Measurements from ENCODE around the gene OR6T1. TPM values are rescaled to one million over a fixed set of nuclear protein-coding genes. Genes with fewer than 3 reads are reported as not detected.

OR6T1 gene
- total RNA-seq, 1 donor from 2014 or later = not detected

GRCh38 chr11:123976770-123977560, 33.3 kb upstream of the OR6T1 start:
- H3K9ac ChIP-seq = no peak overlapping the region
- H3K4me3 Mint-ChIP-seq = no peak overlapping the region
- no peak overlapping the region for H3K4me3 ChIP-seq
- no peaks in the 10 kb centered on the region for H3K36me3 ChIP-seq
- no peak overlapping the region for H3K27ac Mint-ChIP-seq
- H3K9me3 ChIP-seq (ENCODE audit: low read depth) = no peaks in the 10 kb centered on the region
- no peaks in the 10 kb centered on the region for H3K27me3 ChIP-seq
- H3K9me3 Mint-ChIP-seq = peaks cover 3% of the 10 kb centered on the region
- no peaks in the 10 kb centered on the region for H4K20me1 ChIP-seq (ENCODE audit: low read depth)
- H3K4me2 ChIP-seq = no peak overlapping the region
- no peaks in the 10 kb centered on the region for H3K79me2 ChIP-seq (ENCODE audit: low read depth)
- no peaks in the 10 kb centered on the region for H3K36me3 Mint-ChIP-seq
- no peak for TF ChIP-seq EZH2phosphoT487 (IDR thresholded peaks at IDR 0.05)
- TF ChIP-seq EZH2 (IDR thresholded peaks at IDR 0.05) = no peak
- TF ChIP-seq CTCF (IDR thresholded peaks at IDR 0.05) = no peak
- peaks cover 7% of the 10 kb centered on the region for H3F3A ChIP-seq (ENCODE audit: low read depth)
- no peak for DNase-seq (ENCODE audit: low spot score)
- peaks cover 5% of the 10 kb centered on the region for H3K4me1 Mint-ChIP-seq
- peaks cover 5% of the 10 kb centered on the region for H3K27me3 Mint-ChIP-seq (ENCODE audit: insufficient read depth, low read depth)
- no peak overlapping the region for H2AFZ ChIP-seq (replicated peaks)
- no peak overlapping the region for H3K27ac ChIP-seq
- H3K4me1 ChIP-seq = peaks cover 20% of the 10 kb centered on the region

- Mint-ChIP-seq H3K4me1 (no peaks in the 10 kb centered on the region), H3K9me3 (peaks cover 5% of the 10 kb centered on the region), H3K4me3 (no peak overlapping the region), H3K27me3 (ENCODE audit: insufficient read depth, low read depth) (peaks cover 3% of the 10 kb centered on the region), H3K27ac (no peak overlapping the region), H3K36me3 (no peaks in the 10 kb centered on the region)
- H3K27me3 ChIP-seq = no peaks in the 10 kb centered on the region
- H3K9ac ChIP-seq = no peak overlapping the region
- no peak overlapping the region for H3K27ac ChIP-seq
- H3K4me1 ChIP-seq = peaks cover 5% of the 10 kb centered on the region
- no peaks in the 10 kb centered on the region for H3K79me2 ChIP-seq (ENCODE audit: low read depth)
- H3K36me3 ChIP-seq = no peaks in the 10 kb centered on the region
- no peaks in the 10 kb centered on the region for H4K20me1 ChIP-seq (ENCODE audit: low read depth)
- H2AFZ ChIP-seq (replicated peaks) = peak overlapping the region; percentile 40
- H3F3A ChIP-seq (ENCODE audit: low read depth) = no peaks in the 10 kb centered on the region
- no peak for TF ChIP-seq EZH2 (IDR thresholded peaks at IDR 0.05)
- no peak for TF ChIP-seq CTCF (IDR thresholded peaks at IDR 0.05)
- H3K4me2 ChIP-seq = no peak overlapping the region
- H3K9me3 ChIP-seq (ENCODE audit: low read depth) = no peaks in the 10 kb centered on the region
- no peak overlapping the region for H3K4me3 ChIP-seq
- no peak for DNase-seq (ENCODE audit: low spot score)
Measured at GRCh38 chr11:123973816-123974215, 30.2 kb upstream of the OR6T1 start.

- Mint-ChIP-seq H3K4me3 (no peak overlapping the region), H3K27me3 (ENCODE audit: insufficient read depth, low read depth) (no peaks in the 10 kb centered on the region), H3K27ac (no peak overlapping the region), H3K36me3 (no peaks in the 10 kb centered on the region), H3K9me3 (peaks cover 6% of the 10 kb centered on the region), H3K4me1 (no peaks in the 10 kb centered on the region)
- Histone ChIP-seq H3F3A (ENCODE audit: low read depth) (no peaks in the 10 kb centered on the region), H4K20me1 (ENCODE audit: low read depth) (no peaks in the 10 kb centered on the region), H3K4me1 (no peaks in the 10 kb centered on the region), H3K4me3 (no peak overlapping the region), H3K4me2 (no peak overlapping the region), H3K36me3 (no peaks in the 10 kb centered on the region), H2AFZ (replicated peaks) (no peak overlapping the region), H3K9ac (no peak overlapping the region), H3K79me2 (ENCODE audit: low read depth) (no peaks in the 10 kb centered on the region), H3K27me3 (no peaks in the 10 kb centered on the region), H3K27ac (no peak overlapping the region), H3K9me3 (ENCODE audit: low read depth) (no peaks in the 10 kb centered on the region)
- TF ChIP-seq EZH2 (IDR thresholded peaks at IDR 0.05) = no peak
- no peak for TF ChIP-seq CTCF (IDR thresholded peaks at IDR 0.05)
- TF ChIP-seq EZH2phosphoT487 (IDR thresholded peaks at IDR 0.05) = no peak
- DNase-seq (ENCODE audit: low spot score) = no peak
Measured at GRCh38 chr11:123956752-123957151, 13.1 kb upstream of the OR6T1 start.

Measured in neural progenitor cell (in vitro differentiated cells).